Stimulated activated CD4-positive, alpha-beta T cell treated with anti-CD3 and anti-CD28 coated beads, Interleukin-12 subunit alpha, Interleukin-12 subunit beta, amount 100 ng/mL, for 24 hours (primary cell): Measurements from ENCODE around the gene SLC9A4.
"Not testable (repeated sequence)": the region's sequence is repeated elsewhere in the genome, so short reads cannot be mapped to it uniquely, and the experiment has no call there.

ENCODE experiments used
- DNase-seq, 2 experiments: peaks; one replicate each; pipeline ENCODE4 v3.0.0-alpha.2; 2020; ENCODE audit warnings: low read depth in 2 of 2

SLC9A4 gene

GRCh38 chr2:102550151-102550550 lies 77.1 kb downstream of the SLC9A4 start:
- DNase-seq: no peak

- DNase-seq: no peak
These were observed 78.5 kb downstream of the SLC9A4 start for GRCh38 chr2:102551329-102552096.

GRCh38 chr2:102553601-102554000 lies 80.6 kb downstream of the SLC9A4 start:
- no peak for DNase-seq

- no peak for DNase-seq
These were observed 85.4 kb downstream of the SLC9A4 start for GRCh38 chr2:102558463-102558862.

GRCh38 chr2:102562542-102562941 lies 89.5 kb downstream of the SLC9A4 start:
- not testable (repeated sequence) for DNase-seq

GRCh38 chr2:102575888-102576287 lies 102.9 kb downstream of the SLC9A4 start:
- DNase-seq: no peak

GRCh38 chr2:102578376-102578775 lies 105.3 kb downstream of the SLC9A4 start:
- DNase-seq: no peak

GRCh38 chr2:102581911-102582310 lies 108.9 kb downstream of the SLC9A4 start:
- DNase-seq: no peak

- no peak for DNase-seq
These were observed 109.8 kb downstream of the SLC9A4 start for GRCh38 chr2:102582845-102583244.
